ENCODE results near the gene TKTL1. TPM values are rescaled to one million over a fixed set of nuclear protein-coding genes. Genes with fewer than 3 reads are reported as not detected.
"Not testable (repeated sequence)": the region's sequence is repeated elsewhere in the genome, so short reads cannot be mapped to it uniquely, and the experiment has no call there.

TKTL1 gene, protein sequence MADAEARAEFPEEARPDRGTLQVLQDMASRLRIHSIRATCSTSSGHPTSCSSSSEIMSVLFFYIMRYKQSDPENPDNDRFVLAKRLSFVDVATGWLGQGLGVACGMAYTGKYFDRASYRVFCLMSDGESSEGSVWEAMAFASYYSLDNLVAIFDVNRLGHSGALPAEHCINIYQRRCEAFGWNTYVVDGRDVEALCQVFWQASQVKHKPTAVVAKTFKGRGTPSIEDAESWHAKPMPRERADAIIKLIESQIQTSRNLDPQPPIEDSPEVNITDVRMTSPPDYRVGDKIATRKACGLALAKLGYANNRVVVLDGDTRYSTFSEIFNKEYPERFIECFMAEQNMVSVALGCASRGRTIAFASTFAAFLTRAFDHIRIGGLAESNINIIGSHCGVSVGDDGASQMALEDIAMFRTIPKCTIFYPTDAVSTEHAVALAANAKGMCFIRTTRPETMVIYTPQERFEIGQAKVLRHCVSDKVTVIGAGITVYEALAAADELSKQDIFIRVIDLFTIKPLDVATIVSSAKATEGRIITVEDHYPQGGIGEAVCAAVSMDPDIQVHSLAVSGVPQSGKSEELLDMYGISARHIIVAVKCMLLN
- total RNA-seq (not detected in 2 replicates), polyA plus RNA-seq (not detected in 2 replicates), polyA minus RNA-seq (ENCODE audit: low replicate concordance) (not detected in 2 replicates)
- polyA plus RNA-seq (2012), result not detected in 2 replicates

- Histone ChIP-seq H2AFZ (ENCODE audit: low read length) (no peak within 1 kb of the TSS), H3K4me3 (replicated peaks in 1 of 4; ENCODE audit: control extremely low read depth in 1 of 4, insufficient read depth in 1 of 4, low read depth in 3 of 4, low read length in 4 of 4) (no peak within 1 kb of the TSS), H3K9me3 (ENCODE audit: control insufficient read depth, insufficient read depth, low read depth, low read length) (no peaks in the 10 kb centered on the region), H3K9ac (ENCODE audit: insufficient read depth, low read length) (no peak within 1 kb of the TSS), H3K27me3 (ENCODE audit: control insufficient read depth, insufficient read depth, low read length) (no peaks in the 10 kb centered on the region), H3K36me3 (ENCODE audit: control insufficient read depth, insufficient read depth, low read length) (no peaks in the 10 kb centered on the region), H3K27ac (ENCODE audit: insufficient read depth, low read length) (no peak within 1 kb of the TSS), H4K20me1 (ENCODE audit: control insufficient read depth, extremely low read depth, insufficient read depth, low read length) (no peaks in the 10 kb centered on the region), H3K4me1 (ENCODE audit: control insufficient read depth, extremely low read depth, insufficient read depth, low read length) (no peaks in the 10 kb centered on the region), H3K79me2 (ENCODE audit: control insufficient read depth, insufficient read depth, low read length) (no peaks in the 10 kb centered on the region), H3K4me2 (ENCODE audit: extremely low read depth, insufficient read depth, low read length) (no peak within 1 kb of the TSS)
- DNase-seq (ENCODE audit: low read depth in 2 of 2), result no peak
- TF ChIP-seq EZH2 (IDR thresholded peaks at IDR 0.05; ENCODE audit: low read length, missing control alignments), result no peak
- TF ChIP-seq, protein P1, sequence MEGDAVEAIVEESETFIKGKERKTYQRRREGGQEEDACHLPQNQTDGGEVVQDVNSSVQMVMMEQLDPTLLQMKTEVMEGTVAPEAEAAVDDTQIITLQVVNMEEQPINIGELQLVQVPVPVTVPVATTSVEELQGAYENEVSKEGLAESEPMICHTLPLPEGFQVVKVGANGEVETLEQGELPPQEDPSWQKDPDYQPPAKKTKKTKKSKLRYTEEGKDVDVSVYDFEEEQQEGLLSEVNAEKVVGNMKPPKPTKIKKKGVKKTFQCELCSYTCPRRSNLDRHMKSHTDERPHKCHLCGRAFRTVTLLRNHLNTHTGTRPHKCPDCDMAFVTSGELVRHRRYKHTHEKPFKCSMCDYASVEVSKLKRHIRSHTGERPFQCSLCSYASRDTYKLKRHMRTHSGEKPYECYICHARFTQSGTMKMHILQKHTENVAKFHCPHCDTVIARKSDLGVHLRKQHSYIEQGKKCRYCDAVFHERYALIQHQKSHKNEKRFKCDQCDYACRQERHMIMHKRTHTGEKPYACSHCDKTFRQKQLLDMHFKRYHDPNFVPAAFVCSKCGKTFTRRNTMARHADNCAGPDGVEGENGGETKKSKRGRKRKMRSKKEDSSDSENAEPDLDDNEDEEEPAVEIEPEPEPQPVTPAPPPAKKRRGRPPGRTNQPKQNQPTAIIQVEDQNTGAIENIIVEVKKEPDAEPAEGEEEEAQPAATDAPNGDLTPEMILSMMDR (conservative IDR thresholded peaks at IDR 0.05 in 1 of 2, IDR thresholded peaks at IDR 0.05 in 1 of 2; ENCODE audit: low read depth in 1 of 2, low read length in 2 of 2), result no peak
Measured at GRCh38 chrX:154295664-154296310, at the start of gene TKTL1. Gene TKTL1 (plus strand): TSS chrX:154295795. CDS start chrX:154295860, 65 bp downstream.

DNA sequence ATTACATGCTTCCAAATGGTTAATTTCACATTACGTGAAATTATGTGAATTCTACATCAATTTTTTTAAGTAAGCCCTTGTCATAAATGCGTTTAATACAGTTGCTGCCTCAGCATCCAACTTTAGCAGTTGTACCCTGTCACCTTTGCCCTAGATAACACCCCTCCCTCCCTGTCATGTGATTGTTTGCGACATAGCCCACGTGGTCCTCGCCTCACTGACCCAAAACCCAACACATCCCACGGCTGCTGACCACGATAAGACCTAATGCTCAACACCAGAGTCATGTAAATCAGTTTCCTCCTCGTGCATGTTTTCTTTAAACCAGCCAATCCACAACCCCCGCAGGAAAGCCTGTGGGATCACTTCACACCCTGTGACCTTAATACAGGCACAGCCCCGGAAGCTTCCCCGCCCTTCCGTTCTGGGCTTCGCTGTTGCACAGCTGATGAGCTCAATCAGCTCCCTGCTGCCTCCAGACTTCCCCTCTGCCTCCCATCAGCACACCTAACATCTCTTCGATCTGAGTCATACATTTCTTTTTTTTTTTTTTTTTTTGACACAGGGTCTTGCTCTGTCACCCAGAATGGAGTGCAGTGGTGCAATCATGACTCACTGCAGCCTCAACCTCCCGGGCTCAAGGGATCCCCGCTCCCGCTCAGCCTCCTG, 48.1 kb upstream of the TKTL1 start:
- not testable (repeated sequence) for H3K4me1 ChIP-seq (ENCODE audit: control insufficient read depth, extremely low read depth, insufficient read depth, low read length); H3K9ac ChIP-seq (ENCODE audit: insufficient read depth, low read length); H4K20me1 ChIP-seq (ENCODE audit: control insufficient read depth, extremely low read depth, insufficient read depth, low read length); H3K79me2 ChIP-seq (ENCODE audit: control insufficient read depth, insufficient read depth, low read length); H3K4me3 ChIP-seq (replicated peaks in 1 of 4; ENCODE audit: control extremely low read depth in 1 of 4, insufficient read depth in 1 of 4, low read depth in 3 of 4, low read length in 4 of 4); H3K4me2 ChIP-seq (ENCODE audit: extremely low read depth, insufficient read depth, low read length); H2AFZ ChIP-seq (ENCODE audit: low read length); H3K36me3 ChIP-seq (ENCODE audit: control insufficient read depth, insufficient read depth, low read length); H3K27ac ChIP-seq (ENCODE audit: insufficient read depth, low read length); H3K27me3 ChIP-seq (ENCODE audit: control insufficient read depth, insufficient read depth, low read length); H3K9me3 ChIP-seq (ENCODE audit: control insufficient read depth, insufficient read depth, low read depth, low read length); DNase-seq (ENCODE audit: low read depth in 2 of 2)

- H3K4me1 ChIP-seq (ENCODE audit: control insufficient read depth, extremely low read depth, insufficient read depth, low read length); H3K9ac ChIP-seq (ENCODE audit: insufficient read depth, low read length); H3K9me3 ChIP-seq (ENCODE audit: control insufficient read depth, insufficient read depth, low read depth, low read length); DNase-seq (ENCODE audit: low read depth in 2 of 2); H4K20me1 ChIP-seq (ENCODE audit: control insufficient read depth, extremely low read depth, insufficient read depth, low read length); H2AFZ ChIP-seq (ENCODE audit: low read length); H3K4me3 ChIP-seq (replicated peaks in 1 of 4; ENCODE audit: control extremely low read depth in 1 of 4, insufficient read depth in 1 of 4, low read depth in 3 of 4, low read length in 4 of 4); H3K36me3 ChIP-seq (ENCODE audit: control insufficient read depth, insufficient read depth, low read length); H3K27me3 ChIP-seq (ENCODE audit: control insufficient read depth, insufficient read depth, low read length); H3K4me2 ChIP-seq (ENCODE audit: extremely low read depth, insufficient read depth, low read length); H3K79me2 ChIP-seq (ENCODE audit: control insufficient read depth, insufficient read depth, low read length); H3K27ac ChIP-seq (ENCODE audit: insufficient read depth, low read length): not testable (repeated sequence)
Measured at GRCh38 chrX:154248076-154248475, 47.5 kb upstream of the TKTL1 start.

DNA sequence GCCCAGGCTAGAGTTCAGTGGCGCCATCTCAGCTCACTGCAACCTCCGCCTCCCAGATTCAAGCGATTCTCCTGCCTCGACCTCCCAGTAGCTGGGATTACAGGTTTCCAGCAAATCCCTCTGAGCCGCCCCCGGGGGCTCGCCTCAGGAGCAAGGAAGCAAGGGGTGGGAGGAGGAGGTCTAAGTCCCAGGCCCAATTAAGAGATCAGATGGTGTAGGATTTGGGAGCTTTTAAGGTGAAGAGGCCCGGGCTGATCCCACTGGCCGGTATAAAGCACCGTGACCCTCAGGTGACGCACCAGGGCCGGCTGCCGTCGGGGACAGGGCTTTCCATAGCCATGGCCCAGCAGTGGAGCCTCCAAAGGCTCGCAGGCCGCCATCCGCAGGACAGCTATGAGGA, 38.3 kb upstream of the TKTL1 start, which contains the start of gene OPN1MW3:
OPN1MW3 (plus strand) TSS at position 301 of the 400 bp plus-strand sequence; CDS start at position 339, 38 bp downstream.
- H3K9me3 ChIP-seq (ENCODE audit: control insufficient read depth, insufficient read depth, low read depth, low read length); H3K27ac ChIP-seq (ENCODE audit: insufficient read depth, low read length); H3K4me1 ChIP-seq (ENCODE audit: control insufficient read depth, extremely low read depth, insufficient read depth, low read length); H3K4me3 ChIP-seq (replicated peaks in 1 of 4; ENCODE audit: control extremely low read depth in 1 of 4, insufficient read depth in 1 of 4, low read depth in 3 of 4, low read length in 4 of 4); H3K9ac ChIP-seq (ENCODE audit: insufficient read depth, low read length); H3K27me3 ChIP-seq (ENCODE audit: control insufficient read depth, insufficient read depth, low read length); H2AFZ ChIP-seq (ENCODE audit: low read length); H3K79me2 ChIP-seq (ENCODE audit: control insufficient read depth, insufficient read depth, low read length); H4K20me1 ChIP-seq (ENCODE audit: control insufficient read depth, extremely low read depth, insufficient read depth, low read length); H3K4me2 ChIP-seq (ENCODE audit: extremely low read depth, insufficient read depth, low read length); DNase-seq (ENCODE audit: low read depth in 2 of 2); H3K36me3 ChIP-seq (ENCODE audit: control insufficient read depth, insufficient read depth, low read length): not testable (repeated sequence)

GRCh38 chrX:154258711-154259110, 36.9 kb upstream of the TKTL1 start:
- H3K36me3 ChIP-seq (ENCODE audit: control insufficient read depth, insufficient read depth, low read length); H3K9me3 ChIP-seq (ENCODE audit: control insufficient read depth, insufficient read depth, low read depth, low read length); H3K4me3 ChIP-seq (replicated peaks in 1 of 4; ENCODE audit: control extremely low read depth in 1 of 4, insufficient read depth in 1 of 4, low read depth in 3 of 4, low read length in 4 of 4); H2AFZ ChIP-seq (ENCODE audit: low read length); H3K9ac ChIP-seq (ENCODE audit: insufficient read depth, low read length); DNase-seq (ENCODE audit: low read depth in 2 of 2); H4K20me1 ChIP-seq (ENCODE audit: control insufficient read depth, extremely low read depth, insufficient read depth, low read length); H3K4me1 ChIP-seq (ENCODE audit: control insufficient read depth, extremely low read depth, insufficient read depth, low read length); H3K4me2 ChIP-seq (ENCODE audit: extremely low read depth, insufficient read depth, low read length); H3K27me3 ChIP-seq (ENCODE audit: control insufficient read depth, insufficient read depth, low read length); H3K79me2 ChIP-seq (ENCODE audit: control insufficient read depth, insufficient read depth, low read length); H3K27ac ChIP-seq (ENCODE audit: insufficient read depth, low read length): not testable (repeated sequence)

Data from fibroblast of lung (primary cell).